Astrocyte (in vitro differentiated cells and primary cell): ENCODE data around the gene FAF1.

Experiments used
- EZH2 ChIP-seq: IDR thresholded peaks from 2 replicates; pipeline ENCODE4 v1.6.1; 2012; ENCODE audit warnings: mild to moderate bottlenecking, low read length, inconsistent platforms; ENCODE audit not compliant: insufficient read depth
- TF ChIP-seq, protein P1 (sequence below): IDR thresholded peaks from 2 replicates; pipeline ENCODE4 v1.5.1; 2011; ENCODE audit warnings: low read depth, mild to moderate bottlenecking, inconsistent platforms, low read length, moderate library complexity; ENCODE audit not compliant: insufficient read depth

DNA sequence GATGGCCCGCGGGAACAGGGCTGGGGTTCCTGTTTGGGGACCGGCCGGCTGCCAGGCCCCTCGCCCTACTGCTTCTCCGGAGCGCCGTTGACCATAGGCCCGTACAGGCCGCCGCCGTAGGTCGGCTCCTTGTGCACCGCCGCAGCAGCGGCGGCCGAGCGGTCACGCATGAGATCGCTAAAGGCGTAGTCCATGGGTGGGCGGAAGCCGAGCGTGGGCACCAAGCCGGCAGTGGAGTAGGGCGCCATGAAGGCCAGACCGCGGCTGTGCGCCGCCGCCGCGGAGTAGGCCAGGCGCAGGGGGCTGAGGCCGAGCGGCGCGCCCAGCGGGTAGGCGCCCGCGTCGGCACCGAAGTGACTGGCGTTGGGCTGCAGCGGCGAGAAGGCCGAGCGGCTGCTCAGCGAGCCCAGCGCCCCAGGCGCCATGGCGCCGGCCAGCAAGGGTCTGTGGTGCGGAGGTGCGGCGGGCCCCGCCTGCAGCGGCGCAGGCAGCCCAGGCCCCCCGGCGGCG, 541.4 kb downstream of the FAF1 start:
- TF ChIP-seq, protein P1, sequence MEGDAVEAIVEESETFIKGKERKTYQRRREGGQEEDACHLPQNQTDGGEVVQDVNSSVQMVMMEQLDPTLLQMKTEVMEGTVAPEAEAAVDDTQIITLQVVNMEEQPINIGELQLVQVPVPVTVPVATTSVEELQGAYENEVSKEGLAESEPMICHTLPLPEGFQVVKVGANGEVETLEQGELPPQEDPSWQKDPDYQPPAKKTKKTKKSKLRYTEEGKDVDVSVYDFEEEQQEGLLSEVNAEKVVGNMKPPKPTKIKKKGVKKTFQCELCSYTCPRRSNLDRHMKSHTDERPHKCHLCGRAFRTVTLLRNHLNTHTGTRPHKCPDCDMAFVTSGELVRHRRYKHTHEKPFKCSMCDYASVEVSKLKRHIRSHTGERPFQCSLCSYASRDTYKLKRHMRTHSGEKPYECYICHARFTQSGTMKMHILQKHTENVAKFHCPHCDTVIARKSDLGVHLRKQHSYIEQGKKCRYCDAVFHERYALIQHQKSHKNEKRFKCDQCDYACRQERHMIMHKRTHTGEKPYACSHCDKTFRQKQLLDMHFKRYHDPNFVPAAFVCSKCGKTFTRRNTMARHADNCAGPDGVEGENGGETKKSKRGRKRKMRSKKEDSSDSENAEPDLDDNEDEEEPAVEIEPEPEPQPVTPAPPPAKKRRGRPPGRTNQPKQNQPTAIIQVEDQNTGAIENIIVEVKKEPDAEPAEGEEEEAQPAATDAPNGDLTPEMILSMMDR, result no peak
- TF ChIP-seq EZH2, result peak; percentile 99
